ENCODE data around the gene NUDT8. TPM values are rescaled to one million over a fixed set of nuclear protein-coding genes. Genes with fewer than 3 reads are reported as not detected.

Gene NUDT8
- total RNA-seq, 1 donor from 2014 or later = 6.8 TPM

DNA sequence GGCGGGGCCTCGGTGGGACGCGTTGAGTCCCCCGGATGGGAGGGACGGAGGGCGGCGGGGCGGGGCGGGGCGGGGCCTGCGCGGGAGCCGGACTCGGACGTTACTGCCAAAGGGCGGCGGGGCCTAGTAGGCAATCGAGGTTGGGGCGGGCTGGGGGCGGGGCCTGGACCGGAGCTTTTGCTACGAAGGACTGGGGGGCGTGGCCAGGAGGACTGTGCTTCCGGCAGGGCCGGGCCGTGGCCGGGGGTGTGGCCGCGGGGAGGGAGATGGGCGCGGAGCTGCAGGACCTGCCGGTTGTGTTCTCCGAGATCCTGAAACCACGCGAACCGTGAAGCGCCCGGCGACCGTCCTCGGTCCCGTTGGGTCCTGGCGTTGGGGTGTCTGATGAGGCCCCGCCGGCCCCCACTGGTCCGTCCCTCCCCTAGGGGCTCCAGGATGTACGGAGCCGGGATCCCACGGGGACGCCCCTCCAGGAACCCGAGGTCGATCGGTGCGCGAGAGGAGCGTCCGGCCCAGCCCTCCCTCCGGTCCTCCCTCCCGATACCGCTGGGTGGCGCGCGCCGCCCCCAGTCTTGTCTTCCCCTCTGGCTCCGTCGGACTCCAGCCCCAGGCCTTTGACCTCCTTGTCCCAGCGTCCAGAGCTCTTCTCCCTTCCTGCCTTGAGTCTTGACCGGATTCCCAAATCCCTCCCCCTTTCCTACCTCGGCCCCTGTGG, 648 bp upstream of the NUDT8 start:
- Mint-ChIP-seq H3K9me3 (ENCODE audit: unreplicated experiment) (no peaks in the 10 kb centered on the region), H3K27ac (ENCODE audit: unreplicated experiment) (peak overlapping the region; percentile 36), H3K4me3 (ENCODE audit: unreplicated experiment) (peak overlapping the region; percentile 86), H3K4me1 (ENCODE audit: unreplicated experiment) (no peaks in the 10 kb centered on the region), H3K36me3 (ENCODE audit: low read depth, unreplicated experiment) (peaks cover 6% of the 10 kb centered on the region), H3K27me3 (ENCODE audit: unreplicated experiment) (peaks cover 23% of the 10 kb centered on the region)
- TF ChIP-seq, protein P1, sequence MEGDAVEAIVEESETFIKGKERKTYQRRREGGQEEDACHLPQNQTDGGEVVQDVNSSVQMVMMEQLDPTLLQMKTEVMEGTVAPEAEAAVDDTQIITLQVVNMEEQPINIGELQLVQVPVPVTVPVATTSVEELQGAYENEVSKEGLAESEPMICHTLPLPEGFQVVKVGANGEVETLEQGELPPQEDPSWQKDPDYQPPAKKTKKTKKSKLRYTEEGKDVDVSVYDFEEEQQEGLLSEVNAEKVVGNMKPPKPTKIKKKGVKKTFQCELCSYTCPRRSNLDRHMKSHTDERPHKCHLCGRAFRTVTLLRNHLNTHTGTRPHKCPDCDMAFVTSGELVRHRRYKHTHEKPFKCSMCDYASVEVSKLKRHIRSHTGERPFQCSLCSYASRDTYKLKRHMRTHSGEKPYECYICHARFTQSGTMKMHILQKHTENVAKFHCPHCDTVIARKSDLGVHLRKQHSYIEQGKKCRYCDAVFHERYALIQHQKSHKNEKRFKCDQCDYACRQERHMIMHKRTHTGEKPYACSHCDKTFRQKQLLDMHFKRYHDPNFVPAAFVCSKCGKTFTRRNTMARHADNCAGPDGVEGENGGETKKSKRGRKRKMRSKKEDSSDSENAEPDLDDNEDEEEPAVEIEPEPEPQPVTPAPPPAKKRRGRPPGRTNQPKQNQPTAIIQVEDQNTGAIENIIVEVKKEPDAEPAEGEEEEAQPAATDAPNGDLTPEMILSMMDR (IDR thresholded peaks at IDR 0.05; ENCODE audit: unreplicated experiment) = peak; percentile 90
- peak; percentile 97 for DNase-seq (ENCODE audit: low spot score)

DNA sequence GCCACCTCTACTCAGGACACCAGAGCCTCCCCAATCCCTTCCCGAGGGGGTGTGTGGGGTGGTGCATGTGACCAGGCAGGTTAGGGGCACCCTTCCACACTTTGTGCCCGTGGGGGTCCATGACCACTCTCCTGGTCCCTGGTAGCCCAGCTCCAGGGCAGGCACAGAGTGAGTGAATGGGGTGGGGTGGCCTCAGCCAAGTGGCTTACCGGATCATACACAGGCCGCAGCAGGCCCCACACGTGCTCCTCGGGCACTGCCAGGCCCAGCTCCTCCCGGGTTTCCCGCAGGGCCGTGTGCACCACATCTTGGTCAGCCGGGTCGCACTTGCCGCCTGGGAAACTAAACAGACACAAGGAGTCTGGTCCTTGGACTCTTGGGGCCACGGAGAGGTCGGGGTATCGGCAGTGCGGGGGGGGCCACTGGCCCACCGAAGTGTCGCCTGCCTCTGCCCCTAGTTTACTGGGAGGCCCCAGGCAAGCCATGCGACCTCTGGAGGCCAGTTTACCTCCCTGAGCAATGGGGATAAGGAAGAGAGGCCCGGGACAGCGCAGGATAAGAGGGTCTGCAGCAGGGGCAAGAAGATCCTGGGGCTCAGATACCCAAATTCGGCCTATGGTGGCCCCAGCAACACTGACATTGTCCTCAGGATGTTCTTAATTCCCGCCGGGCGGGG, 889 bp downstream of the NUDT8 start:
- Mint-ChIP-seq H3K36me3 (ENCODE audit: low read depth, unreplicated experiment) (peaks cover 6% of the 10 kb centered on the region), H3K9me3 (ENCODE audit: unreplicated experiment) (no peaks in the 10 kb centered on the region), H3K4me1 (ENCODE audit: unreplicated experiment) (no peaks in the 10 kb centered on the region), H3K27ac (ENCODE audit: unreplicated experiment) (no peak overlapping the region), H3K27me3 (ENCODE audit: unreplicated experiment) (peaks cover 22% of the 10 kb centered on the region), H3K4me3 (ENCODE audit: unreplicated experiment) (peak overlapping the region; percentile 65)
- no peak for DNase-seq (ENCODE audit: low spot score)
- TF ChIP-seq, protein P1 (IDR thresholded peaks at IDR 0.05; ENCODE audit: unreplicated experiment) = no peak

DNA sequence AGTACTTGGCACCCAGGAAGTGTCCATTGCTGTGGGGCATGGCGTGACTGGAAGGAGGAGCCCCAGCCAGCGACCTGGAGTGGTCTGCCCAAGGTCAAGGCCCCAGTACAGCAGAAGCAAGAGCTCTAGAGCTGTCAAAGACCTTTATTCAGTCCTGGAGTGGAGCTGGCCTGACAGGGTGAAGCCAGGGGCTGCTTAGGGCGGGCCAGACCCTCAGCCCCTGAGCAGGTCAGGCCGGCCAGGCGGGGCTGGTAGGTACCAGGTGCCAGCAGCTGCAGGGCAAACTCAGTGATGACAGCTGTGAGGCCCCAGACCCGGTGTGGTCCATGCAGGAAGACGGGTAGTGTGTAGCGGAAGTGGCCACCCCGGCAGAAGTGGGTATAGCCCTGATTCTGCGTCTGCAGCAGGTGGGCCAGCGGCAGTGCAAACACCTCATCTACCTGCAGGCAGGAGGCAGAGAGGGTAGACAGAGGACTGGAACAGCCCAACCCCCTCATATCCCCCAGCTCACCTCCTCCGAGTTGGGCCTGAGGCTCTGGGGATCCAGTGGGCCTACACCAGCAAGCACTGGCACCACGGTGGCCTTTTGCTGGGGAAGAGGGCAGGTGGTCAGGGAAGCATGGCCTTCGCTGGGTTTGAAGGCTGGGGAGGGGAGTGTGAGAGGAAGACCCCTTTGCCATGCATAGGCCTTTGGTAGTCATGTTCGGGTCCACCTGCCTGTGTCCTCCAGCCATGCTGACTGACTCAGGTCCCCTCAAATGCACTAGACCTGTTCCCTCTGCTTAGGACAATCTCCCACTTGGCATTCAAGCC, 1.7 kb downstream of the NUDT8 start:
- Mint-ChIP-seq H3K27me3 (ENCODE audit: unreplicated experiment) (peaks cover 19% of the 10 kb centered on the region), H3K27ac (ENCODE audit: unreplicated experiment) (no peak overlapping the region), H3K9me3 (ENCODE audit: unreplicated experiment) (no peaks in the 10 kb centered on the region), H3K4me3 (ENCODE audit: unreplicated experiment) (no peak overlapping the region), H3K36me3 (ENCODE audit: low read depth, unreplicated experiment) (peaks cover 6% of the 10 kb centered on the region), H3K4me1 (ENCODE audit: unreplicated experiment) (no peaks in the 10 kb centered on the region)
- no peak for DNase-seq (ENCODE audit: low spot score)
- TF ChIP-seq, protein P1 (IDR thresholded peaks at IDR 0.05; ENCODE audit: unreplicated experiment) = no peak

DNA sequence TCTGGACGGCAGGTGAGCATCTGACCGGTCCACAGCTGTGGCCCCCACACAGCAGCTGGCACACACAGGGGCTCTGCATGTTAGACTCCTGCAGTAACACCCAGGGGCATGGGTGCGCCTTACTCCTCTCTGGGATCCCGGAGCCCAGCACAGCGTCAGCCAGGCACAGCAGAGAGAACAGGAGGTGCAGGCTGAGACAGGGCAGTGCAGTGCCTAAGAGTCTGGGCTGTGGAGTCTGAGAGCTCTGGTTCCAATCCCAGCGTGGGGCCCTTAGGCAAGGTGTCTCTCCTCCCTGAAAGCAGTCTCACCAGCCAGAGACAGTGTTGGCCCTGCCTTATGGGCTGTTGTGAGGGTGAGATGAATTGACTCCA, 2.3 kb downstream of the NUDT8 start:
- no peak overlapping the region for H3K4me3 Mint-ChIP-seq (ENCODE audit: unreplicated experiment)
- TF ChIP-seq, protein P1 (IDR thresholded peaks at IDR 0.05; ENCODE audit: unreplicated experiment) = no peak
- peaks cover 19% of the 10 kb centered on the region for H3K27me3 Mint-ChIP-seq (ENCODE audit: unreplicated experiment)
- peaks cover 6% of the 10 kb centered on the region for H3K36me3 Mint-ChIP-seq (ENCODE audit: low read depth, unreplicated experiment)
- H3K27ac Mint-ChIP-seq (ENCODE audit: unreplicated experiment) = no peak overlapping the region
- H3K9me3 Mint-ChIP-seq (ENCODE audit: unreplicated experiment) = no peaks in the 10 kb centered on the region
- H3K4me1 Mint-ChIP-seq (ENCODE audit: unreplicated experiment) = no peaks in the 10 kb centered on the region
- DNase-seq (ENCODE audit: low spot score) = no peak
